ENCODE results near the gene AREG.

AREG gene

DNA sequence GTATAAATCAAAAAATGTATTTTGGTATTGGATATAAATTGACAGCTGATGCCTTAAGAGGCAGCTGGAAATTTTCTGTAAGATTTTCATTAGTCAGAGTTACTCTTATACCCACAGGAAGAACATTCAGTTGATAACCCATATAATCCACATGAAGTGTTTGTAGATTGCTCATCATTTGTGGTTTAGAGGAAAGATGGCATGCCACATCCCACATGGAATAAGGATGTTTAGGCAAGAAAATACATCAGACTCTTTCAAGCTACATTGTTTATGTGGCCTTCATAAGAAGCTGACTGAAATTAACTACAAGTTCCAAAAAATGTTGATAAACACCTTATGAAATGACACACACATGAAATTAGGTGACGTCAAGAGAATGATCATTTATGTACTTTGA, 56.6 kb downstream of the AREG start:
- Histone ChIP-seq H3K27ac (ENCODE audit: low read depth, low read length) (no peak overlapping the region), H3K4me3 (ENCODE audit: low read depth, low read length) (no peak overlapping the region), H2BK120ac (ENCODE audit: insufficient read depth, low read length, poor library complexity) (no peak overlapping the region), H2BK12ac (ENCODE audit: low read length) (no peak overlapping the region), H3K79me2 (ENCODE audit: control insufficient read depth, insufficient read depth, low read length, poor library complexity) (no peaks in the 10 kb centered on the region), H3K14ac (ENCODE audit: low read length) (no peak overlapping the region), H3K36me3 (ENCODE audit: control insufficient read depth in 1 of 2, insufficient read depth in 2 of 2, low read length in 2 of 2) (no peaks in the 10 kb centered on the region), H2AK5ac (ENCODE audit: low read length) (no peak overlapping the region), H3K79me1 (ENCODE audit: low read length) (no peaks in the 10 kb centered on the region), H2AFZ (ENCODE audit: insufficient read depth, low read length, poor library complexity) (no peak overlapping the region), H4K12ac (ENCODE audit: low read depth, low read length) (no peak overlapping the region), H3K4me2 (ENCODE audit: low read length) (no peak overlapping the region), H3K4ac (ENCODE audit: low read depth, low read length) (no peak overlapping the region), H2BK5ac (ENCODE audit: low read depth, low read length, poor library complexity) (no peak overlapping the region), H3K23ac (ENCODE audit: low read length) (no peak overlapping the region), H3K9ac (ENCODE audit: low read length) (no peak overlapping the region), H3K18ac (ENCODE audit: low read length) (no peak overlapping the region), H3K9me3 (ENCODE audit: insufficient read depth, low read depth, low read length) (no peaks in the 10 kb centered on the region), H3K27me3 (ENCODE audit: insufficient read depth, low read length) (no peaks in the 10 kb centered on the region), H4K91ac (ENCODE audit: low read depth, low read length) (no peak overlapping the region), H4K8ac (ENCODE audit: low read depth, low read length) (no peak overlapping the region), H3K4me1 (ENCODE audit: control insufficient read depth in 1 of 2, insufficient read depth in 2 of 2, low read length in 2 of 2) (no peaks in the 10 kb centered on the region)
- WGBS (ENCODE audit: extremely low coverage, insufficient coverage, insufficient read length): no CpG with 5 or more reads among the region's 1 CpG
- DNase-seq: no peak

GRCh38 chr4:74503580-74503979, 58.6 kb downstream of the AREG start:
- no peaks in the 10 kb centered on the region for H3K79me1 ChIP-seq (ENCODE audit: low read length)
- no peak overlapping the region for H4K12ac ChIP-seq (ENCODE audit: low read depth, low read length)
- no peaks in the 10 kb centered on the region for H3K27me3 ChIP-seq (ENCODE audit: insufficient read depth, low read length)
- no peaks in the 10 kb centered on the region for H3K36me3 ChIP-seq (ENCODE audit: control insufficient read depth in 1 of 2, insufficient read depth in 2 of 2, low read length in 2 of 2)
- H3K9ac ChIP-seq (ENCODE audit: low read length): no peak overlapping the region
- WGBS (ENCODE audit: extremely low coverage, insufficient coverage, insufficient read length): no CpG with 5 or more reads among the region's 2 CpGs
- no peak overlapping the region for H2AFZ ChIP-seq (ENCODE audit: insufficient read depth, low read length, poor library complexity)
- no peaks in the 10 kb centered on the region for H3K9me3 ChIP-seq (ENCODE audit: insufficient read depth, low read depth, low read length)
- H4K8ac ChIP-seq (ENCODE audit: low read depth, low read length): no peak overlapping the region
- no peak overlapping the region for H2AK5ac ChIP-seq (ENCODE audit: low read length)
- H3K4ac ChIP-seq (ENCODE audit: low read depth, low read length): no peak overlapping the region
- H3K4me2 ChIP-seq (ENCODE audit: low read length): no peak overlapping the region
- no peaks in the 10 kb centered on the region for H3K79me2 ChIP-seq (ENCODE audit: control insufficient read depth, insufficient read depth, low read length, poor library complexity)
- DNase-seq: no peak
- no peak overlapping the region for H2BK120ac ChIP-seq (ENCODE audit: insufficient read depth, low read length, poor library complexity)
- H3K18ac ChIP-seq (ENCODE audit: low read length): no peak overlapping the region
- no peak overlapping the region for H4K91ac ChIP-seq (ENCODE audit: low read depth, low read length)
- H3K4me1 ChIP-seq (ENCODE audit: control insufficient read depth in 1 of 2, insufficient read depth in 2 of 2, low read length in 2 of 2): no peaks in the 10 kb centered on the region
- no peak overlapping the region for H3K23ac ChIP-seq (ENCODE audit: low read length)
- no peak overlapping the region for H3K14ac ChIP-seq (ENCODE audit: low read length)
- H3K4me3 ChIP-seq (ENCODE audit: low read depth, low read length): no peak overlapping the region
- H2BK5ac ChIP-seq (ENCODE audit: low read depth, low read length, poor library complexity): no peak overlapping the region
- no peak overlapping the region for H2BK12ac ChIP-seq (ENCODE audit: low read length)
- no peak overlapping the region for H3K27ac ChIP-seq (ENCODE audit: low read depth, low read length)

DNA sequence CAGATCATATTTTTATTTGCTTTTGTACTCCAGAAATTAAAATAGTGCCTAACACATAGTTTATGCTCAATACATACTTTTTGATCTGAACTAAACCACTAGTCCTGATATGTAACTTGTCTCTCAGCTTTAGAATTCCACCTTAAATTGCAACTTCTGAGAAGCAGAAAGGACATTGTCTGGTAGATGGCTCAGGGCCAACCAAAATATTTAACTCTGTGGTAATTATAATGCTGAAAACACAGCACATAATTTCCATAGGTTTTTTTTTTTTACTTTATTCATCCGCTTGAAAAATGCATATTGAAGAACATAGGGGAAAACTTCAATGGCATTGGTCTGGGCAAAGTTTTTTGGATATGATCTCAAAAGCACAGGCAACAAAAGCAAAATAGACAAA, 59.3 kb downstream of the AREG start:
- Histone ChIP-seq H3K4me3 (ENCODE audit: low read depth, low read length) (no peak overlapping the region), H3K27me3 (ENCODE audit: insufficient read depth, low read length) (no peaks in the 10 kb centered on the region), H4K8ac (ENCODE audit: low read depth, low read length) (no peak overlapping the region), H3K36me3 (ENCODE audit: control insufficient read depth in 1 of 2, insufficient read depth in 2 of 2, low read length in 2 of 2) (no peaks in the 10 kb centered on the region), H3K9ac (ENCODE audit: low read length) (no peak overlapping the region), H3K4ac (ENCODE audit: low read depth, low read length) (no peak overlapping the region), H4K91ac (ENCODE audit: low read depth, low read length) (no peak overlapping the region), H3K23ac (ENCODE audit: low read length) (no peak overlapping the region), H3K18ac (ENCODE audit: low read length) (no peak overlapping the region), H4K12ac (ENCODE audit: low read depth, low read length) (no peak overlapping the region), H3K4me2 (ENCODE audit: low read length) (no peak overlapping the region), H2BK5ac (ENCODE audit: low read depth, low read length, poor library complexity) (no peak overlapping the region), H3K14ac (ENCODE audit: low read length) (no peak overlapping the region), H3K4me1 (ENCODE audit: control insufficient read depth in 1 of 2, insufficient read depth in 2 of 2, low read length in 2 of 2) (no peaks in the 10 kb centered on the region), H2AFZ (ENCODE audit: insufficient read depth, low read length, poor library complexity) (no peak overlapping the region), H2BK12ac (ENCODE audit: low read length) (no peak overlapping the region), H3K9me3 (ENCODE audit: insufficient read depth, low read depth, low read length) (no peaks in the 10 kb centered on the region), H3K27ac (ENCODE audit: low read depth, low read length) (no peak overlapping the region), H3K79me2 (ENCODE audit: control insufficient read depth, insufficient read depth, low read length, poor library complexity) (no peaks in the 10 kb centered on the region), H2AK5ac (ENCODE audit: low read length) (no peak overlapping the region), H2BK120ac (ENCODE audit: insufficient read depth, low read length, poor library complexity) (no peak overlapping the region), H3K79me1 (ENCODE audit: low read length) (no peaks in the 10 kb centered on the region)
- DNase-seq: no peak
- WGBS (ENCODE audit: extremely low coverage, insufficient coverage, insufficient read length): no CpG with 5 or more reads among the region's 1 CpG

Data from trophoblast cell (in vitro differentiated cells and primary cell).